Ascending aorta (tissue), 2 donors: Measurements from ENCODE around the gene PTPRN2. TPM values are rescaled to one million over a fixed set of nuclear protein-coding genes. Genes with fewer than 3 reads are reported as not detected.
A peak's percentile ranks its signal among the peaks of the same experiment; 100 is the strongest.
"Not testable (repeated sequence)": the region's sequence is repeated elsewhere in the genome, so short reads cannot be mapped to it uniquely, and the experiment has no call there.

Source experiments
- DNase-seq, 2 donors: peaks; one replicate each; pipeline ENCODE4 v3.0.0-alpha.2; 2019; ENCODE audit warnings: low spot score in 2 of 2
- H3K27ac ChIP-seq, 2 donors: fragments of 200-600 bp; sonication (generic); one replicate each; pipeline ENCODE4 v1.5.1; 2016 to 2017; ENCODE audit warnings: mild to moderate bottlenecking in 1 of 2
- H3K27me3 ChIP-seq: fragments of 200-600 bp; sonication (generic); one replicate; pipeline ENCODE4 v1.5.1; 2017
- H3K36me3 ChIP-seq, 2 donors: fragments of 200-600 bp; sonication (generic); one replicate each; pipeline ENCODE4 v1.5.1; 2016
- H3K4me1 ChIP-seq, 2 donors: fragments of 200-600 bp; sonication (generic); one replicate each; pipeline ENCODE4 v1.5.1; 2016 to 2017; ENCODE audit warnings: mild to moderate bottlenecking in 1 of 2
- H3K4me3 ChIP-seq, 2 donors: fragments of 200-600 bp; sonication (generic); one replicate each; pipeline ENCODE4 v1.5.1; 2016 to 2017; ENCODE audit warnings: mild to moderate bottlenecking in 1 of 2
- H3K9me3 ChIP-seq, 2 donors: fragments of 200-600 bp; sonication (generic); one replicate each; pipeline ENCODE4 v1.5.1; 2016
- CTCF ChIP-seq, 3 experiments: fragments of 200-600 bp in 2 of 3; fragments of 450-650 bp in 1 of 3; sonication (generic) in 2 of 3; IDR thresholded peaks; one replicate each; pipeline ENCODE4 v1.5.1; 2016 to 2019; ENCODE audit warnings: antibody characterized with exemption in 3 of 3, mild to moderate bottlenecking in 1 of 3, moderate library complexity in 1 of 3
- intact Hi-C: fragments of 100-400 bp; cut with DNase I; formaldehyde crosslinking; loops from one replicate; pipeline ENCODE4 v1.15.1; 2023
- total RNA-seq: library from RNA; depleted of rRNA; stranded (reverse); fragments of >200 nt; gene quantifications from one replicate; pipeline ENCODE4 v1.1.0, GENCODE V29; 2016

The PTPRN2 gene
- total RNA-seq: 7.3 TPM

GRCh38 chr7:158587162-158588084 lies at the start of gene PTPRN2:
PTPRN2 (minus strand) TSS chr7:158587823.
- DNase-seq: no peak
- H3K27me3 ChIP-seq: no peaks in the 10 kb centered on the region
- peaks cover 10 to 13% of the 10 kb centered on the region in 2 donors for H3K4me1 ChIP-seq
- H3K36me3 ChIP-seq: no peaks in the 10 kb centered on the region
- peak within 1 kb of the TSS; percentile 51 to 74 for H3K4me3 ChIP-seq
- H3K9me3 ChIP-seq: no peaks in the 10 kb centered on the region
- intact Hi-C loops: no loop called here
- no peak for TF ChIP-seq CTCF (IDR thresholded peaks at IDR 0.05)
- no peak within 1 kb of the TSS for H3K27ac ChIP-seq

- H3K4me1 ChIP-seq: peaks cover 0 to 4% of the 10 kb centered on the region in 2 donors
- no peak overlapping the region for H3K4me3 ChIP-seq
- H3K27me3 ChIP-seq: no peaks in the 10 kb centered on the region
- no peak for DNase-seq
- H3K9me3 ChIP-seq: no peaks in the 10 kb centered on the region
- TF ChIP-seq CTCF (IDR thresholded peaks at IDR 0.05): no peak
- H3K27ac ChIP-seq: no peak overlapping the region
- no peaks in the 10 kb centered on the region for H3K36me3 ChIP-seq
- intact Hi-C loops: no loop called here
These were observed 45.7 kb upstream of the PTPRN2 start for GRCh38 chr7:158633055-158633956.

- no peak for TF ChIP-seq CTCF (IDR thresholded peaks at IDR 0.05)
- DNase-seq: no peak
- Histone ChIP-seq H3K27me3 (no peaks in the 10 kb centered on the region), H3K9me3 (no peaks in the 10 kb centered on the region), H3K4me1 (peaks cover 0 to 4% of the 10 kb centered on the region in 2 donors), H3K4me3 (no peak overlapping the region), H3K36me3 (no peaks in the 10 kb centered on the region), H3K27ac (peak overlapping the region; percentile 5 to 9)
- intact Hi-C loops: no loop called here
These were observed 44.1 kb upstream of the PTPRN2 start for GRCh38 chr7:158631574-158632195.

- H3K4me1 ChIP-seq, intact Hi-C loops, DNase-seq, H3K36me3 ChIP-seq, H3K9me3 ChIP-seq, H3K4me3 ChIP-seq, H3K27ac ChIP-seq, H3K27me3 ChIP-seq: not testable (repeated sequence)
These were observed 38.7 kb upstream of the PTPRN2 start for GRCh38 chr7:158626289-158626688.

GRCh38 chr7:158623241-158623640 lies 35.6 kb upstream of the PTPRN2 start:
- TF ChIP-seq CTCF (IDR thresholded peaks at IDR 0.05): no peak
- Histone ChIP-seq H3K4me3 (no peak overlapping the region), H3K27me3 (no peaks in the 10 kb centered on the region), H3K4me1 (no peaks in the 10 kb centered on the region), H3K27ac (no peak overlapping the region), H3K9me3 (no peaks in the 10 kb centered on the region), H3K36me3 (no peaks in the 10 kb centered on the region)
- no peak for DNase-seq
- intact Hi-C loops: no loop called here
